ENCODE results near the gene ADAT3. TPM values are rescaled to one million over a fixed set of nuclear protein-coding genes. Genes with fewer than 3 reads are reported as not detected.
A peak's percentile ranks its signal among the peaks of the same experiment; 100 is the strongest.

ADAT3 gene
- total RNA-seq, 1 donor = 3.9 TPM

GRCh38 chr19:1956122-1956494, 50.9 kb downstream of the ADAT3 start:
- no peak for DNase-seq (ENCODE audit: low read depth)
- no peak overlapping the region for H3K4me3 ChIP-seq (ENCODE audit: low read depth, low read length)
- TF ChIP-seq, protein P1, sequence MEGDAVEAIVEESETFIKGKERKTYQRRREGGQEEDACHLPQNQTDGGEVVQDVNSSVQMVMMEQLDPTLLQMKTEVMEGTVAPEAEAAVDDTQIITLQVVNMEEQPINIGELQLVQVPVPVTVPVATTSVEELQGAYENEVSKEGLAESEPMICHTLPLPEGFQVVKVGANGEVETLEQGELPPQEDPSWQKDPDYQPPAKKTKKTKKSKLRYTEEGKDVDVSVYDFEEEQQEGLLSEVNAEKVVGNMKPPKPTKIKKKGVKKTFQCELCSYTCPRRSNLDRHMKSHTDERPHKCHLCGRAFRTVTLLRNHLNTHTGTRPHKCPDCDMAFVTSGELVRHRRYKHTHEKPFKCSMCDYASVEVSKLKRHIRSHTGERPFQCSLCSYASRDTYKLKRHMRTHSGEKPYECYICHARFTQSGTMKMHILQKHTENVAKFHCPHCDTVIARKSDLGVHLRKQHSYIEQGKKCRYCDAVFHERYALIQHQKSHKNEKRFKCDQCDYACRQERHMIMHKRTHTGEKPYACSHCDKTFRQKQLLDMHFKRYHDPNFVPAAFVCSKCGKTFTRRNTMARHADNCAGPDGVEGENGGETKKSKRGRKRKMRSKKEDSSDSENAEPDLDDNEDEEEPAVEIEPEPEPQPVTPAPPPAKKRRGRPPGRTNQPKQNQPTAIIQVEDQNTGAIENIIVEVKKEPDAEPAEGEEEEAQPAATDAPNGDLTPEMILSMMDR (IDR thresholded peaks at IDR 0.05; ENCODE audit: insufficient read depth, low read depth, low read length) = no peak

- no peak for DNase-seq (ENCODE audit: low read depth)
- TF ChIP-seq, protein P1 (IDR thresholded peaks at IDR 0.05; ENCODE audit: insufficient read depth, low read depth, low read length) = no peak
- no peak overlapping the region for H3K4me3 ChIP-seq (ENCODE audit: low read depth, low read length)
Observed at GRCh38 chr19:1956868-1957492, 51.8 kb downstream of the ADAT3 start.

DNA sequence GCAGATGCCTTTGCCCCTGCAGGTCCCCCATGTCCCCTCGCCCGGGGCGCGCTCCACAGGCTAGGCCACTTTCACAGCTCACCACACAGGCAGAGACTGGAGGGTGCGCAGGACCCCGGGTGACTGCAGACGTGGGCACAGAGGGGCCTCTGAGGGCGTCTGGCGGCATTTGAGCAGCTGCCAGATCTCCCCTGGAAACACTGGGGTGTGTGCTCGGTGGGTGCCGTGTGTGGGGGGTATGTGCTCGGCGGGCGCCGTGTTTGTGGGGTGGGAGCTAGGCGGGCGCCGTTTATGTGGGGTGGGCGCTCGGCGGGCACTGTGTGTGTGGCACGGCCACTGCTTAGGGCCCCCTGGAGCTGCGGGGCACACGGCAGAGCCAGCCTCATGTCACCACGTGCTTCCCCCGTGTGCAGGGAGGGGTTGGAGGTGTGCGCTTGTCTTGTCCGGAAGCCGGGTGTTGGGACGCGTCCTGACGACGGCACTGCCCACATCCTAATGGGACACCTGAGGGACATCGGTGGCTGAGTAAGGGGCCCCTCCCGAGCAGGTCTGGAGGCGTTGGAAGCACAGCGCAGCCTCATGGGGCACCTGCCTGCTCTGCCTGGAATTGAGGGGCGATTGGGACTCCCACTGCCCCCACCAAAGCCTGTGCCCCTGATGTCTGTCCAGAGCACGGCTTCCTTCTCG, 52.5 kb downstream of the ADAT3 start:
- TF ChIP-seq, protein P1 (IDR thresholded peaks at IDR 0.05; ENCODE audit: insufficient read depth, low read depth, low read length) = no peak
- no peak overlapping the region for H3K4me3 ChIP-seq (ENCODE audit: low read depth, low read length)
- no peak for DNase-seq (ENCODE audit: low read depth)

GRCh38 chr19:1959928-1960589, 54.9 kb downstream of the ADAT3 start:
- TF ChIP-seq, protein P1 (IDR thresholded peaks at IDR 0.05; ENCODE audit: insufficient read depth, low read depth, low read length) = no peak
- no peak for DNase-seq (ENCODE audit: low read depth)
- H3K4me3 ChIP-seq (ENCODE audit: low read depth, low read length) = no peak overlapping the region

DNA sequence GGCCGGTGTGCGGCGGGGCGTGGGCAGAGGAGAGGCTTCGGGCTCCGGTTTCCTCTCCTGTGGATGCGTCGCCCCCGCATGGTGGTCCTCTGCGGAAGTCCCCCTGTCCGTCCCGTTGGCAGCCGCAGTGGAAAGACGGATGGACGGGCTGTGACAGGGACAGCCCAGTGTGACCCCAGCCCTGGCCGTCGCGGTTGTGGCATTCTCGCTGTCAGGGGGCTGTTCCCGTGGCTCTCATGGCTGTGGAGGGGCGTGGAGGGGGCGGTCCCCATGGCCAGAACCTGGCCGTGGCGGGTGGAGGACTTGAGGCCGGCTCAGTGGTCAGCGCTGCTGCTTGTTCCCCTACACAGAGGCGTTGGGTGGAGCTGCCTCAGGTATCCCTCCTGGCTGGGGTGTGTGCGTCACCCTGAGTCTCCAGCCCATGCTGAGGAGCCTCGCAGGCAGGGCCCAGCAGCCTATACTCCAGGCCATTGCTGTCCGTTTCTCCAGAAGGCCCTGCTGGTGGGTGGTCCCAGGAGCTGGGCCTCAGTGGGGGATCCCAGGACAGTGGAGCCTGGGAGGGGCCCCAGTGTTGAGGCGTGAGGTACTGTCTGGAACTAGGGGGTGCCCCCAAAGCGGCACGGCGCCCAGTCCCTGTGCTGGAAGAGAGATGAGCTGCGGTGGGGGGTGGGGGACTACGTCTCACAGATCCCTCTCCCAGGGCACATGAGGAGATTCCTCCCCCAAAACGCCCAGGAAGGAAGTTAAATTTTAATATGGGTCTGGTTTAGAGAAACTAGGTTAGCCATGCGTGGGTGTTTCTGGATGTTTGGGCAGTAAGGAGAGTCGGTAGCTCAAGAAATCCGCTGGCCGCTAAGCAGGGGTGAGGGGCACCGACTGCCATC, 56.0 kb downstream of the ADAT3 start:
- H3K4me3 ChIP-seq (ENCODE audit: low read depth, low read length) = no peak overlapping the region
- TF ChIP-seq, protein P1 (IDR thresholded peaks at IDR 0.05; ENCODE audit: insufficient read depth, low read depth, low read length) = no peak
- peak; percentile 29 for DNase-seq (ENCODE audit: low read depth)

GRCh38 chr19:1962674-1963073, 57.5 kb downstream of the ADAT3 start:
- DNase-seq (ENCODE audit: low read depth) = no peak
- no peak overlapping the region for H3K4me3 ChIP-seq (ENCODE audit: low read depth, low read length)
- TF ChIP-seq, protein P1 (IDR thresholded peaks at IDR 0.05; ENCODE audit: insufficient read depth, low read depth, low read length) = no peak

Measured in fibroblast of villous mesenchyme (primary cell).